H1 (cell line): ENCODE measurements around the gene WSCD2. TPM values are rescaled to one million over a fixed set of nuclear protein-coding genes. Genes with fewer than 3 reads are reported as not detected.

Experiments used
- CTCF ChIA-PET: fragments of 300-600 bp; sonication (Branson Sonifier 250); formaldehyde crosslinking; loops from one replicate; lab custom pipeline; 2021; ENCODE audit not compliant: partially characterized antibody; lab: Charles Lee
- POLR2A ChIA-PET: fragments of 300-600 bp; sonication (Branson Sonifier 250); formaldehyde crosslinking; loops from one replicate; lab custom pipeline; 2021; ENCODE audit warnings: inconsistent platforms; ENCODE audit not compliant: partially characterized antibody; lab: Charles Lee
- DNase-seq, 2 experiments: peaks; one replicate each; pipeline versions ENCODE4 v3.0.0 to v3.0.0-alpha.2; 2010 to 2022; ENCODE audit warnings: low spot score in 2 of 2, low read depth in 1 of 2, mixed read lengths in 1 of 2
- FAIRE-seq: peaks from 2 replicates; lab custom pipeline; 2011; peaks lifted over from hg19 to GRCh38; lab: Jason Lieb, UNC
- H2AFZ ChIP-seq: 2 replicates; pipeline ENCODE4 v1.8.1; 2012; ENCODE audit warnings: low read length, inconsistent platforms
- H2AK5ac ChIP-seq: 2 replicates; pipeline ENCODE4 v1.6.1; 2013; ENCODE audit warnings: low read depth, low read length
- H2BK120ac ChIP-seq: replicated peaks from 2 replicates; pipeline ENCODE3; 2013; ENCODE audit warnings: low read depth, low read length, inconsistent platforms
- H2BK12ac ChIP-seq: 2 replicates; pipeline ENCODE4 v1.6.1; 2013; ENCODE audit warnings: low read depth, low read length
- H2BK15ac ChIP-seq: 2 replicates; pipeline ENCODE4 v1.6.1; 2013; ENCODE audit warnings: low read length
- H2BK20ac ChIP-seq: 2 replicates; pipeline ENCODE4 v1.6.1; 2013; ENCODE audit warnings: low read length
- H2BK5ac ChIP-seq: 2 replicates; pipeline ENCODE4 v1.6.1; 2013; ENCODE audit warnings: low read depth, low read length
- H3K14ac ChIP-seq: 2 replicates; pipeline ENCODE4 v1.6.1; 2013; ENCODE audit warnings: inconsistent platforms; ENCODE audit not compliant: insufficient read length
- H3K18ac ChIP-seq: 2 replicates; pipeline ENCODE4 v1.6.1; 2013; ENCODE audit warnings: low read length; ENCODE audit errors: extremely low read depth
- H3K23ac ChIP-seq: 2 replicates; pipeline ENCODE4 v1.6.1; 2013; ENCODE audit warnings: inconsistent platforms; ENCODE audit not compliant: insufficient read length
- H3K23me2 ChIP-seq: 2 replicates; pipeline ENCODE4 v1.6.1; 2013; ENCODE audit warnings: low read depth, low read length
- H3K27ac ChIP-seq: 2 replicates; pipeline ENCODE4 v1.6.1; 2011; ENCODE audit warnings: low read depth, low read length, inconsistent platforms
- H3K27me3 ChIP-seq, 4 experiments: replicated peaks in 1 of 4; 1 replicate in 1 of 4; 2 replicates in 3 of 4; pipeline versions ENCODE4 v1.6.1 to v1.8.1; 2011 to 2013; ENCODE audit warnings: low read length in 3 of 4, mild to moderate bottlenecking in 3 of 4, inconsistent platforms in 2 of 4, mixed read lengths in 2 of 4, moderate library complexity in 1 of 4; ENCODE audit not compliant: control insufficient read depth in 3 of 4, insufficient read depth in 3 of 4; ENCODE audit errors: extremely low read depth in 1 of 4
- H3K36me3 ChIP-seq, 4 experiments: 2 replicates each; pipeline versions ENCODE4 v1.6.1 to v1.8.1; 2011 to 2013; ENCODE audit warnings: mild to moderate bottlenecking in 4 of 4, low read length in 3 of 4, moderate library complexity in 2 of 4, control low read depth in 1 of 4, inconsistent platforms in 1 of 4; ENCODE audit not compliant: insufficient read depth in 4 of 4, control insufficient read depth in 2 of 4
- H3K4ac ChIP-seq: replicated peaks from 2 replicates; pipeline ENCODE3; 2013; ENCODE audit warnings: low read length, low read depth, mixed read lengths, inconsistent platforms; ENCODE audit not compliant: insufficient read length
- H3K4me1 ChIP-seq, 4 experiments: replicated peaks in 1 of 4; 1 replicate in 1 of 4; 2 replicates in 3 of 4; pipeline versions ENCODE4 v1.6.1 to v1.8.1; 2011 to 2013; ENCODE audit warnings: low read length in 3 of 4, inconsistent platforms in 2 of 4, mixed read lengths in 1 of 4; ENCODE audit not compliant: insufficient read depth in 4 of 4, control insufficient read depth in 3 of 4
- H3K4me2 ChIP-seq, 2 experiments: 2 replicates each; pipeline versions ENCODE4 v1.6.1 to v1.8.1; 2011 to 2013; ENCODE audit warnings: low read depth in 2 of 2, low read length in 2 of 2, control low read depth in 1 of 2, inconsistent platforms in 1 of 2, mild to moderate bottlenecking in 1 of 2; ENCODE audit not compliant: insufficient read depth in 1 of 2
- H3K4me3 ChIP-seq, 4 experiments: fragments of 200-600, 300-600 bp in 1 of 4; sonication (generic), shearing (Covaris generic), sonication (Bioruptor Twin) in 1 of 4; 2 replicates each; pipeline versions ENCODE4 v1.5.1 to v1.8.1; 2011 to 2016; ENCODE audit warnings: low read length in 4 of 4, low read depth in 3 of 4, control low read depth in 2 of 4, inconsistent platforms in 2 of 4, mild to moderate bottlenecking in 2 of 4, mixed read lengths in 1 of 4, moderate library complexity in 1 of 4; ENCODE audit not compliant: insufficient read depth in 2 of 4; ENCODE audit errors: extremely low read depth in 1 of 4
- H3K56ac ChIP-seq: replicated peaks from 2 replicates; pipeline ENCODE3; 2013; ENCODE audit warnings: low read depth, mild to moderate bottlenecking, mixed read lengths, low read length, inconsistent platforms; ENCODE audit not compliant: insufficient read length
- H3K79me1 ChIP-seq: 2 replicates; pipeline ENCODE4 v1.6.1; 2013; ENCODE audit warnings: low read depth, low read length, control low read depth
- H3K79me2 ChIP-seq, 2 experiments: 2 replicates each; pipeline versions ENCODE4 v1.6.1 to v1.8.1; 2012 to 2013; ENCODE audit warnings: low read length in 2 of 2, mild to moderate bottlenecking in 2 of 2, inconsistent platforms in 1 of 2; ENCODE audit not compliant: insufficient read depth in 2 of 2, control insufficient read depth in 1 of 2
- H3K9ac ChIP-seq, 4 experiments: replicated peaks in 1 of 4; 1 replicate in 1 of 4; 2 replicates in 3 of 4; pipeline versions ENCODE4 v1.6.1 to v1.8.1; 2011 to 2013; ENCODE audit warnings: low read depth in 3 of 4, low read length in 3 of 4, control low read depth in 2 of 4, mild to moderate bottlenecking in 2 of 4, moderate library complexity in 2 of 4, inconsistent platforms in 1 of 4; ENCODE audit errors: extremely low read depth in 1 of 4
- H3K9me3 ChIP-seq, 2 experiments: 2 replicates each; pipeline versions ENCODE4 v1.6.1 to v1.8.1; 2012 to 2013; ENCODE audit warnings: mild to moderate bottlenecking in 2 of 2, moderate library complexity in 2 of 2, control low read depth in 1 of 2, inconsistent platforms in 1 of 2, low read depth in 1 of 2, low read length in 1 of 2, mixed read lengths in 1 of 2; ENCODE audit not compliant: insufficient read depth in 2 of 2
- H4K20me1 ChIP-seq, 2 experiments: replicated peaks in 1 of 2; 2 replicates each; pipeline versions ENCODE3 to v1.8.1; 2011 to 2013; ENCODE audit warnings: inconsistent platforms in 2 of 2, low read length in 2 of 2, mild to moderate bottlenecking in 1 of 2; ENCODE audit not compliant: insufficient read depth in 2 of 2, control insufficient read depth in 1 of 2
- H4K5ac ChIP-seq: 2 replicates; pipeline ENCODE4 v1.6.1; 2013; ENCODE audit warnings: low read length, low read depth, mixed read lengths, inconsistent platforms; ENCODE audit not compliant: insufficient read length
- H4K8ac ChIP-seq: 2 replicates; pipeline ENCODE4 v1.8.0; 2013; ENCODE audit warnings: mild to moderate bottlenecking, moderate library complexity, low read length, inconsistent platforms; ENCODE audit not compliant: insufficient read depth; ENCODE audit errors: extremely low read depth
- H4K91ac ChIP-seq: replicated peaks from 2 replicates; pipeline ENCODE3; 2013; ENCODE audit warnings: low read length, mixed read lengths, inconsistent platforms; ENCODE audit not compliant: insufficient read length
- BCL11A ChIP-seq, 2 experiments: IDR thresholded peaks; one replicate each; pipeline ENCODE4 v1.6.1; 2011; ENCODE audit warnings: low read depth in 2 of 2, low read length in 2 of 2, mild to moderate bottlenecking in 2 of 2
- BRCA1 ChIP-seq: IDR thresholded peaks from 2 replicates; pipeline ENCODE4 v1.6.1; 2012; ENCODE audit warnings: low read depth, low read length, improper control_type of control experiment
- CHD1 ChIP-seq: IDR thresholded peaks from 2 replicates; pipeline ENCODE4 v1.6.1; 2012; ENCODE audit warnings: low read depth, low read length, improper control_type of control experiment
- JUND ChIP-seq: IDR thresholded peaks from 2 replicates; pipeline ENCODE4 v1.6.1; 2011; ENCODE audit warnings: mild to moderate bottlenecking, improper control_type of control experiment, low read length
- SIX5 ChIP-seq: IDR thresholded peaks from 2 replicates; pipeline ENCODE4 v1.6.1; 2011; ENCODE audit warnings: mild to moderate bottlenecking, low read depth, low read length
- SP1 ChIP-seq: IDR thresholded peaks from 2 replicates; pipeline ENCODE4 v1.6.1; 2011; ENCODE audit warnings: low read depth, low read length
- SP4 ChIP-seq: IDR thresholded peaks from 2 replicates; pipeline ENCODE4 v1.6.1; 2012; ENCODE audit warnings: low read length, inconsistent platforms
- TCF12 ChIP-seq: IDR thresholded peaks from 2 replicates; pipeline ENCODE4 v1.6.1; 2011; ENCODE audit warnings: low read depth, mild to moderate bottlenecking, low read length
- WGBS, 2 experiments: shearing (Covaris generic) in 1 of 2; methylation state at CpG; one replicate each; pipeline versions ENCODE4 v1.1.6 to v1.1.7; 2013 to 2015; ENCODE audit warnings: low lambda C conversion rate in 2 of 2, mixed read lengths in 2 of 2, inconsistent platforms in 1 of 2, low coverage in 1 of 2, missing lambda C conversion rate in 1 of 2; ENCODE audit not compliant: insufficient replicate concordance in 2 of 2, insufficient coverage in 1 of 2, insufficient read length in 1 of 2; ENCODE audit errors: extremely low coverage in 1 of 2, missing lambda C conversion rate in 1 of 2; 5-methylcytosine and 5-hydroxymethylcytosine counted together
- polyA plus RNA-seq, 7 experiments: library from polyadenylated mRNA; depleted of rRNA in 3 of 7; stranded (reverse) in 5 of 7; unstranded in 2 of 7; fragments of >200 nt in 5 of 7; fragments of 200-250 nt in 2 of 7; gene quantifications; 1 replicate in 5 of 7; 2 replicates in 1 of 7; 4 replicates in 1 of 7; pipeline versions ENCODE4 v1.2.1 to v1.2.3, GENCODE V29; 2011 to 2013; ENCODE audit warnings: missing spikeins in 2 of 7, mixed read lengths in 2 of 7
- total RNA-seq: library from RNA; stranded (reverse); fragmentation: NEBNext Ultra II Directional; extraction: Animal tissue kit (Norgen Biotek cat#: 25700); gene quantifications from 2 replicates; pipeline ENCODE4 v1.2.1, GENCODE V29; 2021
- TF ChIP-seq, protein P1 (sequence below), 3 experiments: IDR thresholded peaks; 1 replicate in 2 of 3; 2 replicates in 1 of 3; pipeline versions ENCODE4 v1.5.1 to v1.6.1; 2011; ENCODE audit warnings: low read length in 3 of 3, mild to moderate bottlenecking in 3 of 3, inconsistent platforms in 2 of 3, low read depth in 1 of 3, moderate library complexity in 1 of 3; ENCODE audit not compliant: insufficient read depth in 1 of 3; ENCODE audit errors: control extremely low read depth in 1 of 3
- TF ChIP-seq, protein P2 (sequence below): IDR thresholded peaks from 2 replicates; pipeline ENCODE4 v1.6.1; 2011; ENCODE audit warnings: low read depth, mild to moderate bottlenecking, low read length; ENCODE audit not compliant: insufficient read depth

The WSCD2 gene
- total and polyA plus RNA-seq, 2 of the 8 experiments (the other 6 are each of a cell fraction or from before 2014, with no cell fraction given), result 1.3 to 2.2 TPM

DNA sequence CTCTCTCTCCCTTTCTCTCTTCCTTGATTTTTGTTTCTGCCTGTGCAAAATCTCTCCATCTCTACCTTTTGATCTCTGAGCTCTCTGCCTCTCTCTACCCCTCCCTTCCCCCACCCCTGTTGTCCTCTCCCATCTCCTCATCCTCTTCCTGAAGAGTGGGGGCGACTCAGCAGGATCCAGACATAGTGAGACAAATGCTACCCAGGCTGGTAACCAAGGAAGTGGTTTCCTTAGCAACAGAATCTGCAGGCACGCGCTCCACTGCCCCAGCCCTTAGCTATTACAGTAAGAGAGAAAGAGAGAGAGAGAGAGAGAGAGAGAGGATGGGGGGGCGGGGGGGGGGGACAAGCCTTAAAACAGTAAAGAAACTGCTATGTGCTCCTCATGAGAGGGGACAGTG, 124.5 kb downstream of the WSCD2 start:
- no peak overlapping the region for H4K8ac ChIP-seq
- peaks cover 0 to 8% (median 4%) of the 10 kb centered on the region in 4 experiments; a peak in 3 of 7 replicates for H3K4me1 ChIP-seq
- H3K27me3 ChIP-seq, result no peaks in the 10 kb centered on the region
- no peaks in the 10 kb centered on the region for H4K20me1 ChIP-seq
- no peaks in the 10 kb centered on the region for H3K9me3 ChIP-seq
- H3K36me3 ChIP-seq, result no peaks in the 10 kb centered on the region
- no peak overlapping the region for H3K4me3 ChIP-seq
- WGBS, 2 experiments, result 31% methylated on average over 3 of the region's 4 CpGs; no CpG with 5 or more reads in 1 of the 2 experiments
- no peak overlapping the region for H2AK5ac ChIP-seq
- H2AFZ ChIP-seq, result no peak overlapping the region
- no peak overlapping the region for H3K4ac ChIP-seq
- H3K23me2 ChIP-seq, result no peaks in the 10 kb centered on the region
- H2BK15ac ChIP-seq, result no peak overlapping the region
- no peak overlapping the region for H4K5ac ChIP-seq
- no peak overlapping the region for H2BK5ac ChIP-seq
- H3K14ac ChIP-seq, result no peak overlapping the region
- DNase-seq (no peak), FAIRE-seq (no peak)
- no peak overlapping the region for H3K27ac ChIP-seq
- TF ChIP-seq SP4 (no peak), BCL11A (IDR thresholded peaks at IDR 0.05; ENCODE audit: low read depth in 2 of 2, low read length in 2 of 2) (no peak), SIX5 (no peak), BRCA1 (no peak), JUND (no peak), TCF12 (no peak), SP1 (no peak), CHD1 (no peak)
- TF ChIP-seq, protein P1, sequence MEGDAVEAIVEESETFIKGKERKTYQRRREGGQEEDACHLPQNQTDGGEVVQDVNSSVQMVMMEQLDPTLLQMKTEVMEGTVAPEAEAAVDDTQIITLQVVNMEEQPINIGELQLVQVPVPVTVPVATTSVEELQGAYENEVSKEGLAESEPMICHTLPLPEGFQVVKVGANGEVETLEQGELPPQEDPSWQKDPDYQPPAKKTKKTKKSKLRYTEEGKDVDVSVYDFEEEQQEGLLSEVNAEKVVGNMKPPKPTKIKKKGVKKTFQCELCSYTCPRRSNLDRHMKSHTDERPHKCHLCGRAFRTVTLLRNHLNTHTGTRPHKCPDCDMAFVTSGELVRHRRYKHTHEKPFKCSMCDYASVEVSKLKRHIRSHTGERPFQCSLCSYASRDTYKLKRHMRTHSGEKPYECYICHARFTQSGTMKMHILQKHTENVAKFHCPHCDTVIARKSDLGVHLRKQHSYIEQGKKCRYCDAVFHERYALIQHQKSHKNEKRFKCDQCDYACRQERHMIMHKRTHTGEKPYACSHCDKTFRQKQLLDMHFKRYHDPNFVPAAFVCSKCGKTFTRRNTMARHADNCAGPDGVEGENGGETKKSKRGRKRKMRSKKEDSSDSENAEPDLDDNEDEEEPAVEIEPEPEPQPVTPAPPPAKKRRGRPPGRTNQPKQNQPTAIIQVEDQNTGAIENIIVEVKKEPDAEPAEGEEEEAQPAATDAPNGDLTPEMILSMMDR (IDR thresholded peaks at IDR 0.05; ENCODE audit: control extremely low read depth in 1 of 3, insufficient read depth in 1 of 3, low read depth in 1 of 3, low read length in 3 of 3), result no peak
- TF ChIP-seq, protein P2, sequence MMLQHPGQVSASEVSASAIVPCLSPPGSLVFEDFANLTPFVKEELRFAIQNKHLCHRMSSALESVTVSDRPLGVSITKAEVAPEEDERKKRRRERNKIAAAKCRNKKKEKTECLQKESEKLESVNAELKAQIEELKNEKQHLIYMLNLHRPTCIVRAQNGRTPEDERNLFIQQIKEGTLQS, result no peak
- H3K23ac ChIP-seq, result no peak overlapping the region
- H2BK12ac ChIP-seq, result no peak overlapping the region
- no peak overlapping the region for H3K18ac ChIP-seq
- H2BK120ac ChIP-seq, result no peak overlapping the region
- no peak overlapping the region; a peak in 1 of 4 replicates for H3K4me2 ChIP-seq
- CTCF ChIA-PET, result interaction anchor here (0.6 to 1.3 kb wide), 5 partner anchors 28 to 877 kb away, joined by 3 to 4 read pairs (median 3); no protein-coding TSS in a partner anchor
- no peak overlapping the region for H4K91ac ChIP-seq
- POLR2A ChIA-PET, result interaction anchor here (0.9 kb wide), 1 partner anchor 76 kb away, joined by 3 read pairs; no protein-coding TSS in a partner anchor
- H2BK20ac ChIP-seq, result no peak overlapping the region
- no peaks in the 10 kb centered on the region for H3K79me2 ChIP-seq
- H3K9ac ChIP-seq, result no peak overlapping the region
- H3K56ac ChIP-seq, result no peak overlapping the region
- no peaks in the 10 kb centered on the region for H3K79me1 ChIP-seq
